Panc1 (cell line): ENCODE data around the gene PCIF1. TPM values are rescaled to one million over a fixed set of nuclear protein-coding genes. Genes with fewer than 3 reads are reported as not detected.

ENCODE experiments used
- ATAC-seq: fragments of 200-7000 bp; cut with Tn5 transposase; 2 replicates; pipeline ENCODE4 v1.9.1; 2020; ENCODE audit warnings: mild to moderate bottlenecking, moderate library complexity
- BruUV-seq: library from RNA; stranded (reverse); fragments of 400-500 nt; replicated peaks from 2 replicates; lab custom pipeline; 2021; lab: Mats Ljungman, UMichigan
- CTCF ChIA-PET: fragments of 300-600 bp; sonication (Branson Sonifier 250); formaldehyde crosslinking; loops from one replicate; lab custom pipeline; 2022; ENCODE audit warnings: antibody characterized with exemption; lab: Charles Lee
- POLR2A ChIA-PET: fragments of 300-600 bp; sonication (Branson Sonifier 250); formaldehyde crosslinking; loops from one replicate; lab custom pipeline; 2022; ENCODE audit warnings: antibody characterized with exemption; lab: Charles Lee
- DNase-seq: peaks from one replicate; pipeline ENCODE4 v3.0.0-alpha.2; 2010; ENCODE audit warnings: low read depth, low spot score
- H3K27ac ChIP-seq: 2 replicates; pipeline ENCODE4 v1.5.1; 2011; ENCODE audit warnings: mild to moderate bottlenecking, low read length, inconsistent platforms
- H3K27me3 ChIP-seq: fragments of 200-500 bp; sonication (Bioruptor generic); 2 replicates; pipeline ENCODE4 v1.6.0; 2014; ENCODE audit warnings: low read length, inconsistent platforms; ENCODE audit not compliant: control insufficient read depth, insufficient read depth
- H3K36me3 ChIP-seq: fragments of 200-500 bp; sonication (Bioruptor generic); 2 replicates; pipeline ENCODE4 v1.5.1; 2014; ENCODE audit warnings: inconsistent platforms, mild to moderate bottlenecking, low read length, moderate library complexity; ENCODE audit not compliant: control insufficient read depth, insufficient read depth
- H3K4me1 ChIP-seq: 2 replicates; pipeline ENCODE4 v1.5.1; 2011; ENCODE audit warnings: inconsistent platforms, mild to moderate bottlenecking, low read length, moderate library complexity; ENCODE audit not compliant: control insufficient read depth, insufficient read depth
- H3K4me3 ChIP-seq, 2 experiments: 2 replicates each; pipeline ENCODE4 v1.5.1; 2011 to 2012; ENCODE audit warnings: low read depth in 2 of 2, low read length in 2 of 2, mild to moderate bottlenecking in 2 of 2, inconsistent platforms in 1 of 2, moderate library complexity in 1 of 2
- H3K9me3 ChIP-seq: fragments of 200-500 bp; sonication (Bioruptor generic); 2 replicates; pipeline ENCODE4 v1.5.1; 2014; ENCODE audit warnings: low read depth, mild to moderate bottlenecking, inconsistent platforms, low read length, moderate library complexity; ENCODE audit not compliant: control insufficient read depth, insufficient read depth
- CTCF ChIP-seq: fragments of 450-650 bp; IDR thresholded peaks from 2 replicates; pipeline ENCODE4 v1.5.1; 2017; ENCODE audit warnings: mild to moderate bottlenecking
- POLR2AphosphoS5 ChIP-seq: IDR thresholded peaks from 2 replicates; pipeline ENCODE4 v1.6.1; 2012; ENCODE audit warnings: mild to moderate bottlenecking, low read depth, low read length, moderate library complexity
- REST ChIP-seq, 2 experiments: IDR thresholded peaks; 2 replicates each; pipeline ENCODE4 v1.6.1; 2011 to 2012; ENCODE audit warnings: low read depth in 2 of 2, control low read depth in 1 of 2, low read length in 1 of 2, mild to moderate bottlenecking in 1 of 2, moderate library complexity in 1 of 2; ENCODE audit not compliant: insufficient read depth in 1 of 2
- SIN3A ChIP-seq: IDR thresholded peaks from 2 replicates; pipeline ENCODE4 v1.6.1; 2012; ENCODE audit warnings: low read depth, mild to moderate bottlenecking, low read length, moderate library complexity, borderline replicate concordance; ENCODE audit not compliant: insufficient read depth
- TCF7L2 ChIP-seq: IDR thresholded peaks from 2 replicates; pipeline ENCODE4 v1.6.1; 2011; ENCODE audit warnings: mild to moderate bottlenecking, low read depth, low read length, inconsistent platforms
- in situ Hi-C: cut with HindIII; loops from 2 replicates; pipeline ENCODE4 v1.10.0; 2016; ENCODE audit warnings: low sequenced_read_pairs, low pct_unique_long_range_greater_than_20kb
- intact Hi-C: fragments of 100-400 bp; cut with micrococcal nuclease; formaldehyde crosslinking; loops from one replicate; pipeline ENCODE4 v1.10.0; 2022; ENCODE audit not compliant: unreplicated experiment
- total RNA-seq: library from RNA; stranded (reverse); gene quantifications from one replicate; pipeline ENCODE4 v1.2.1, GENCODE V29; 2021; ENCODE audit not compliant: unreplicated experiment

Gene PCIF1
- total RNA-seq, 1 experiment from 2014 or later, result 24.6 TPM

- CTCF ChIA-PET, result interaction anchor here (1.7 kb wide), 1 partner anchor 13 kb away, joined by 4 read pairs; no protein-coding TSS in a partner anchor
Observed at GRCh38 chr20:45892049-45892825, 42.2 kb upstream of the PCIF1 start.

More at GRCh38 chr20:45892049-45892825, 42.2 kb upstream of the PCIF1 start:
- TF ChIP-seq SIN3A (no peak), TCF7L2 (no peak), POLR2AphosphoS5 (no peak), CTCF (no peak; the same call in 1 of the 2 replicates), REST (IDR thresholded peaks at IDR 0.05; ENCODE audit: insufficient read depth in 1 of 2, low read depth in 2 of 2, low read length in 1 of 2) (no peak)
- intact Hi-C loops (no loop called here), in situ Hi-C loops (no loop called here)
- no peak for DNase-seq
- Histone ChIP-seq H3K4me3 (peak overlapping the region; percentile 68 to 74), H3K36me3 (peaks cover 3% of the 10 kb centered on the region; the same call in 1 of the 2 replicates), H3K27me3 (no peaks in the 10 kb centered on the region), H3K9me3 (no peaks in the 10 kb centered on the region), H3K4me1 (peaks cover 12% of the 10 kb centered on the region), H3K27ac (peak overlapping the region; percentile 81)
- peak; percentile 54 for ATAC-seq
- POLR2A ChIA-PET, result no interaction called here
- TSS peak; percentile 61 for BruUV-seq
